SKM-1 (cell line): Measurements from ENCODE around the gene ATG7.

Source experiments
- DNase-seq: peaks from one replicate; lab custom pipeline; 2025; ENCODE audit not compliant: unreplicated experiment; lab: John Stamatoyannopoulos, UW

ATG7 gene

GRCh38 chr3:11532931-11533391, 260.8 kb downstream of the ATG7 start:
- DNase-seq, result no peak

GRCh38 chr3:11534011-11534792, 262.0 kb downstream of the ATG7 start:
- no peak for DNase-seq

- DNase-seq, result no peak
Measured at GRCh38 chr3:11534793-11535101, 262.6 kb downstream of the ATG7 start.

- DNase-seq, result no peak
Measured at GRCh38 chr3:11535243-11535960, 263.2 kb downstream of the ATG7 start.

- no peak for DNase-seq
Measured at GRCh38 chr3:11536132-11536935, 264.1 kb downstream of the ATG7 start.

- no peak for DNase-seq
Measured at GRCh38 chr3:11536936-11537612, 264.9 kb downstream of the ATG7 start.

GRCh38 chr3:11538581-11538980, 266.4 kb downstream of the ATG7 start:
- no peak for DNase-seq

- no peak for DNase-seq
Measured at GRCh38 chr3:11539218-11539617, 267.0 kb downstream of the ATG7 start.

GRCh38 chr3:11539677-11540076, 267.5 kb downstream of the ATG7 start:
- DNase-seq, result no peak

GRCh38 chr3:11541321-11542303, 269.4 kb downstream of the ATG7 start:
- DNase-seq, result no peak

- DNase-seq, result no peak
Measured at GRCh38 chr3:11542551-11542950, 270.4 kb downstream of the ATG7 start.

GRCh38 chr3:11543141-11543947, 271.1 kb downstream of the ATG7 start:
- DNase-seq, result no peak

GRCh38 chr3:11543948-11544387, 271.8 kb downstream of the ATG7 start:
- no peak for DNase-seq

GRCh38 chr3:11544412-11545181, 272.4 kb downstream of the ATG7 start:
- DNase-seq, result peak; percentile 38

- no peak for DNase-seq
Measured at GRCh38 chr3:11545186-11545851, 273.1 kb downstream of the ATG7 start.

GRCh38 chr3:11546657-11547302, 274.6 kb downstream of the ATG7 start:
- DNase-seq, result no peak

- no peak for DNase-seq
Measured at GRCh38 chr3:11547498-11547897, 275.3 kb downstream of the ATG7 start.
